GM18519 (cell line): ENCODE data around the gene SLC16A5.
A peak's percentile ranks its signal among the peaks of the same experiment; 100 is the strongest.
"Not testable (repeated sequence)": the region's sequence is repeated elsewhere in the genome, so short reads cannot be mapped to it uniquely, and the experiment has no call there.

Source experiments
- ATAC-seq: cut with Tn5 transposase; IDR thresholded peaks from one replicate; pipeline ENCODE4 v1.9.1; 2021; ENCODE audit warnings: mild to moderate bottlenecking, moderate library complexity; ENCODE audit not compliant: unreplicated experiment, low FRiP score

The SLC16A5 gene

GRCh38 chr17:75087558-75088453, at the start of gene SLC16A5:
Gene SLC16A5, plus strand, starts transcription at chr17:75087954. Its CDS starts 5,683 bp downstream, at chr17:75093637.
- no peak for ATAC-seq

- no peak for ATAC-seq
Measured at GRCh38 chr17:75039238-75039637, 48.5 kb upstream of the SLC16A5 start.

GRCh38 chr17:75041656-75042280, 46.0 kb upstream of the SLC16A5 start:
- ATAC-seq, result no peak

- not testable (repeated sequence) for ATAC-seq
Measured at GRCh38 chr17:75043789-75044188, 44.0 kb upstream of the SLC16A5 start.

- no peak for ATAC-seq
Measured at GRCh38 chr17:75044716-75045115, 43.0 kb upstream of the SLC16A5 start.

- not testable (repeated sequence) for ATAC-seq
Measured at GRCh38 chr17:75045946-75046406, 41.8 kb upstream of the SLC16A5 start.

- peak; percentile 87 for ATAC-seq
Measured at GRCh38 chr17:75046407-75047289, 41.1 kb upstream of the SLC16A5 start, which contains the start of the genes ATP5PD and KCTD2. Gene ATP5PD, minus strand, starts transcription at chr17:75046969. Its CDS starts 4,319 bp downstream, at chr17:75042650. Gene KCTD2, plus strand, starts transcription at chr17:75047225. Its CDS starts 26 bp downstream, at chr17:75047251.

- ATAC-seq, result no peak
Measured at GRCh38 chr17:75047398-75048098, 40.2 kb upstream of the SLC16A5 start.

GRCh38 chr17:75048249-75048878, 39.4 kb upstream of the SLC16A5 start:
- ATAC-seq, result no peak

GRCh38 chr17:75049057-75049456, 38.7 kb upstream of the SLC16A5 start:
- ATAC-seq, result no peak

GRCh38 chr17:75049706-75050105, 38.0 kb upstream of the SLC16A5 start:
- no peak for ATAC-seq

- ATAC-seq, result no peak
Measured at GRCh38 chr17:75051941-75052340, 35.8 kb upstream of the SLC16A5 start.

GRCh38 chr17:75059369-75060345, 28.1 kb upstream of the SLC16A5 start:
- no peak for ATAC-seq

GRCh38 chr17:75060434-75061054, 27.2 kb upstream of the SLC16A5 start:
- no peak for ATAC-seq

- no peak for ATAC-seq
Measured at GRCh38 chr17:75061055-75061438, 26.7 kb upstream of the SLC16A5 start.

- no peak for ATAC-seq
Measured at GRCh38 chr17:75061618-75062017, 26.1 kb upstream of the SLC16A5 start.

GRCh38 chr17:75063201-75063600, 24.6 kb upstream of the SLC16A5 start:
- no peak for ATAC-seq

- ATAC-seq, result no peak
Measured at GRCh38 chr17:75063626-75064025, 24.1 kb upstream of the SLC16A5 start.
